SK-N-MC (cell line): ENCODE results near the gene ADIRF.

Source experiments
- EZH2 ChIP-seq: fragments of 200-600 bp; sonication (generic); IDR thresholded peaks from one replicate; pipeline ENCODE4 v1.6.1; 2017; ENCODE audit warnings: antibody characterized with exemption
- POLR2AphosphoS5 ChIP-seq: IDR thresholded peaks from 2 replicates; pipeline ENCODE4 v1.6.1; 2012; ENCODE audit warnings: mild to moderate bottlenecking, low read depth, low read length, borderline replicate concordance

DNA sequence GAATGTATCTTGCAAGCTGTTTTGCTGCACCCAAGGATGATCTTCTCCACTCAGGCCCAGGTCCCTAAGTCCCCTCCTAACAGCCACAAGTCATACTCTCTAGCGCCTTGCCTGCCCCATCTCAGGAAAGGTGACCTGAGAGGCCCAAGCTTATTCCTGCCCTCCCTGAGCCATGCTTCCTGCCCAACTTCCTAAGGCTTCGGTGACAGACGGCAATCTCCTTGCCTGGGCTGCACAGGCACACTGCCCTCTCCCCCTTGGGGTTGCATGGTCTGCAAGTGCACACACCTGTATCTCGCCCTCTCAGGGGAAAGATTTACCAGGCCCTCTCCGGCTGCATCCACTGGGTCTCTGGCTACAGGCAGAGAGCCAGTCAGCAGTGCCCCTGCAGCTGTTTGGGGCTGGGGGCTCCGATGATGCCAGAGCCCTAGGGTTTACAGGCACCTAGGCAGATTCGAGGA, 771 bp upstream of the ADIRF start:
- TF ChIP-seq POLR2AphosphoS5: no peak
- no peak for TF ChIP-seq EZH2
